Liver (tissue), 9 donors: ENCODE results near the gene AKT3. TPM values are rescaled to one million over a fixed set of nuclear protein-coding genes. Genes with fewer than 3 reads are reported as not detected.
A peak's percentile ranks its signal among the peaks of the same experiment; 100 is the strongest.

ENCODE experiments used
- DNase-seq: peaks from one replicate; pipeline ENCODE4 v3.0.0-alpha.2; 2017; ENCODE audit warnings: low spot score
- H3K27ac ChIP-seq, 2 donors: one replicate each; pipeline ENCODE4 v1.7.0; 2013; ENCODE audit warnings: inconsistent platforms in 2 of 2, low read length in 2 of 2, control low read depth in 1 of 2, low read depth in 1 of 2, mild to moderate bottlenecking in 1 of 2
- H3K27me3 ChIP-seq, 4 donors: one replicate each; pipeline versions ENCODE4 v1.6.1 to v1.7.0; 2013; ENCODE audit warnings: low read length in 3 of 4, inconsistent platforms in 1 of 4, mild to moderate bottlenecking in 1 of 4, moderate library complexity in 1 of 4; ENCODE audit not compliant: control insufficient read depth in 4 of 4, insufficient read depth in 4 of 4
- H3K36me3 ChIP-seq, 4 donors: one replicate each; pipeline versions ENCODE4 v1.6.1 to v1.7.0; 2013; ENCODE audit warnings: low read length in 3 of 4, mild to moderate bottlenecking in 3 of 4, low read depth in 1 of 4, moderate library complexity in 1 of 4; ENCODE audit not compliant: control insufficient read depth in 4 of 4, insufficient read depth in 3 of 4
- H3K4me1 ChIP-seq, 4 donors: one replicate each; pipeline versions ENCODE4 v1.6.1 to v1.7.0; 2013; ENCODE audit warnings: low read length in 3 of 4, mild to moderate bottlenecking in 3 of 4, moderate library complexity in 1 of 4; ENCODE audit not compliant: control insufficient read depth in 4 of 4, insufficient read depth in 4 of 4
- H3K4me3 ChIP-seq, 3 donors: one replicate each; pipeline versions ENCODE4 v1.6.1 to v1.7.0; 2013; ENCODE audit warnings: low read length in 3 of 3, control low read depth in 1 of 3, low read depth in 1 of 3, mild to moderate bottlenecking in 1 of 3
- H3K9ac ChIP-seq, 2 donors: one replicate each; pipeline ENCODE4 v1.7.0; 2013; ENCODE audit warnings: low read length in 2 of 2, mild to moderate bottlenecking in 2 of 2, moderate library complexity in 2 of 2, control low read depth in 1 of 2, low read depth in 1 of 2
- H3K9me3 ChIP-seq, 4 donors: one replicate each; pipeline versions ENCODE4 v1.6.1 to v1.7.0; 2013; ENCODE audit warnings: low read length in 3 of 4; ENCODE audit not compliant: control insufficient read depth in 4 of 4
- CTCF ChIP-seq: fragments of 150-350 bp; IDR thresholded peaks from 2 replicates; pipeline ENCODE4 v1.5.1; 2017; ENCODE audit warnings: improper control_type of control experiment, low read depth, low read length; ENCODE audit not compliant: missing input control
- EGR1 ChIP-seq, 2 donors: IDR thresholded peaks; 2 replicates each; pipeline ENCODE4 v1.6.1; 2016 to 2018; ENCODE audit warnings: antibody characterized with exemption in 2 of 2, low read depth in 2 of 2
- FOXA1 ChIP-seq: IDR thresholded peaks from 2 replicates; pipeline ENCODE4 v1.6.1; 2016; ENCODE audit warnings: antibody characterized with exemption
- GABPA ChIP-seq, 2 donors: IDR thresholded peaks in 1 of 2; conservative IDR thresholded peaks in 1 of 2; 2 replicates each; pipeline ENCODE4 v1.6.1; 2016; ENCODE audit warnings: antibody characterized with exemption in 2 of 2, mild to moderate bottlenecking in 1 of 2, moderate library complexity in 1 of 2
- HNF4A ChIP-seq, 2 donors: conservative IDR thresholded peaks; 2 replicates each; pipeline ENCODE4 v1.6.1; 2016; ENCODE audit warnings: antibody characterized with exemption in 2 of 2, mild to moderate bottlenecking in 2 of 2
- HNF4G ChIP-seq: IDR thresholded peaks from 2 replicates; pipeline ENCODE4 v1.6.1; 2016; ENCODE audit warnings: antibody characterized with exemption
- JUND ChIP-seq, 2 donors: IDR thresholded peaks; 2 replicates each; pipeline ENCODE4 v1.6.1; 2016; ENCODE audit warnings: antibody characterized with exemption in 2 of 2
- MAX ChIP-seq: IDR thresholded peaks from 2 replicates; pipeline ENCODE4 v1.6.1; 2016; ENCODE audit warnings: antibody characterized with exemption
- NR2F2 ChIP-seq: IDR thresholded peaks from 2 replicates; pipeline ENCODE4 v1.6.1; 2016; ENCODE audit warnings: antibody characterized with exemption
- RAD21 ChIP-seq, 2 donors: IDR thresholded peaks; 2 replicates each; pipeline ENCODE4 v1.6.1; 2016; ENCODE audit warnings: antibody characterized with exemption in 2 of 2, mild to moderate bottlenecking in 2 of 2
- REST ChIP-seq: IDR thresholded peaks from 2 replicates; pipeline ENCODE4 v1.6.1; 2016; ENCODE audit warnings: antibody characterized with exemption, mild to moderate bottlenecking
- RXRA ChIP-seq, 2 donors: IDR thresholded peaks; 2 replicates each; pipeline ENCODE4 v1.6.1; 2017 to 2018; ENCODE audit warnings: antibody characterized with exemption in 2 of 2, mild to moderate bottlenecking in 1 of 2
- SP1 ChIP-seq: IDR thresholded peaks from 2 replicates; pipeline ENCODE4 v1.6.1; 2018; ENCODE audit warnings: antibody characterized with exemption, mild to moderate bottlenecking
- TAF1 ChIP-seq: conservative IDR thresholded peaks from 2 replicates; pipeline ENCODE4 v1.6.1; 2016; ENCODE audit warnings: antibody characterized with exemption, mild to moderate bottlenecking
- YY1 ChIP-seq: IDR thresholded peaks from 2 replicates; pipeline ENCODE4 v1.6.1; 2016; ENCODE audit warnings: antibody characterized with exemption, mild to moderate bottlenecking
- WGBS: extraction: QIAGEN DNeasy Blood & Tissue Kit; methylation state at CpG from one replicate; pipeline ENCODE4 v1.1.7; 2013; 5-methylcytosine and 5-hydroxymethylcytosine counted together
- polyA plus RNA-seq, 2 donors: library from polyadenylated mRNA; stranded (reverse) in 1 of 2; unstranded in 1 of 2; fragments of 200-250 nt in 1 of 2; fragments of >200 nt in 1 of 2; fragmentation: Nextera tagmentation in 1 of 2; extraction: Ambion mirVana in 1 of 2; gene quantifications; one replicate each; pipeline versions ENCODE4 v1.2.1 to v1.2.3, GENCODE V29; 2013 to 2015
- total RNA-seq, 2 donors: library from RNA; depleted of rRNA; stranded (reverse); fragments of >200 nt; gene quantifications; one replicate each; pipeline ENCODE4 v1.2.3, GENCODE V29; 2014
- TF ChIP-seq, protein P1 (sequence below): IDR thresholded peaks from 2 replicates; pipeline ENCODE4 v1.6.1; 2016; ENCODE audit warnings: antibody characterized with exemption
- donor health status: healthy.
- donor health status: healthy.
- donor health status: healthy.
- donor health status: healthy.
- donor health status: healthy.

AKT3 gene
- total and polyA plus RNA-seq, 4 donors, result 1.7 to 7.6 (median 2.8) TPM

DNA sequence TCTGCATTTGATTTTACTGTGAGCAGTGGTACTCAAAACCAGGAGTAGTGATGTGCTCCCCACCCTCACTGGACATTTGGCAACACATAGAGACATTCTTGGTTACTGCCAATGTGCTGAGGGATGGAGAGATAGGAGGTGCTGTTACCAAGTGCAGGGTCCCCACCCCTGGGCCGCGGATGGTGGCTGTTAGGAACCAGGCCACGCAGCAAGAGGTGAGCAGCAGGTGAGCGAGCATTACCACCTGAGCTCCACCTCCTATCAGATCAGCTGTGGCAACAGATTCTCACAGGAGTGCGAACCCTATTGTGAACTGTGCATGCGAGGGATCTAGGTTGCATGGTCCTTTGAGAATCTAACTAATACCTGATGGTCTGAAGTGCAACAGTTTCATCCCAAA lies 95.7 kb downstream of the AKT3 start:
- H3K9ac ChIP-seq, result no peak overlapping the region
- TF ChIP-seq TAF1, result no peak
- TF ChIP-seq, protein P1, sequence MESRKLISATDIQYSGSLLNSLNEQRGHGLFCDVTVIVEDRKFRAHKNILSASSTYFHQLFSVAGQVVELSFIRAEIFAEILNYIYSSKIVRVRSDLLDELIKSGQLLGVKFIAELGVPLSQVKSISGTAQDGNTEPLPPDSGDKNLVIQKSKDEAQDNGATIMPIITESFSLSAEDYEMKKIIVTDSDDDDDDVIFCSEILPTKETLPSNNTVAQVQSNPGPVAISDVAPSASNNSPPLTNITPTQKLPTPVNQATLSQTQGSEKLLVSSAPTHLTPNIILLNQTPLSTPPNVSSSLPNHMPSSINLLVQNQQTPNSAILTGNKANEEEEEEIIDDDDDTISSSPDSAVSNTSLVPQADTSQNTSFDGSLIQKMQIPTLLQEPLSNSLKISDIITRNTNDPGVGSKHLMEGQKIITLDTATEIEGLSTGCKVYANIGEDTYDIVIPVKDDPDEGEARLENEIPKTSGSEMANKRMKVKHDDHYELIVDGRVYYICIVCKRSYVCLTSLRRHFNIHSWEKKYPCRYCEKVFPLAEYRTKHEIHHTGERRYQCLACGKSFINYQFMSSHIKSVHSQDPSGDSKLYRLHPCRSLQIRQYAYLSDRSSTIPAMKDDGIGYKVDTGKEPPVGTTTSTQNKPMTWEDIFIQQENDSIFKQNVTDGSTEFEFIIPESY, result no peak
- TF ChIP-seq HNF4A (conservative IDR thresholded peaks at IDR 0.05), result no peak
- no peak for TF ChIP-seq GABPA (IDR thresholded peaks at IDR 0.05 in 1 of 2, conservative IDR thresholded peaks at IDR 0.05 in 1 of 2)
- TF ChIP-seq HNF4G, result no peak
- no peak for TF ChIP-seq EGR1 (IDR thresholded peaks at IDR 0.05; ENCODE audit: low read depth in 2 of 2)
- no peak for TF ChIP-seq SP1
- TF ChIP-seq RAD21 (IDR thresholded peaks at IDR 0.05), result no peak
- TF ChIP-seq MAX, result no peak
- TF ChIP-seq YY1, result no peak
- no peaks in the 10 kb centered on the region for H3K4me1 ChIP-seq
- H3K9me3 ChIP-seq, result no peaks in the 10 kb centered on the region
- DNase-seq, result no peak
- WGBS, result 88% methylated on average over 6 of the region's 6 CpGs
- H3K27ac ChIP-seq, result no peak overlapping the region
- no peaks in the 10 kb centered on the region for H3K27me3 ChIP-seq
- no peaks in the 10 kb centered on the region for H3K36me3 ChIP-seq
- H3K4me3 ChIP-seq, result no peak overlapping the region

DNA sequence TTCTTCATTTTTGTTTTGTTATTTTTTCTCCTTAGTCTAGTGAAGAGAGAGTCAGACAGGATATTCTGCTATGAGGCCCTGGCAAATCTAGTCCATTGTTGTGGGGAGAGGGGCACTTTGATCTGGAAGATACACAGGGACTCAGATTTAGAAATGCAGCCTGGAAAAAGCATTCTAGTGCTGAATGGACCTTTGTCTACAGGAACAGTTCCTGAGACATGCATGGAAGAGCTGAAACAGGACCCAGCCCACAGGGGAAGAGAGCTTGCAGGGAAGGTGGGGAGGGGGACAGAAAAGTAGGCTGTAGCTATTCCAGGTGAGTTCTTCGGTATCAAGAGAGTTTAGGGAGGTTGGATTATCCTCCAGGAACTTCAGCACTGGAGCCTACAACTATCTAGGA lies 98.5 kb downstream of the AKT3 start:
- Histone ChIP-seq H3K4me3 (no peak overlapping the region), H3K27me3 (no peaks in the 10 kb centered on the region), H3K36me3 (no peaks in the 10 kb centered on the region), H3K9ac (no peak overlapping the region), H3K27ac (no peak overlapping the region), H3K9me3 (no peaks in the 10 kb centered on the region), H3K4me1 (peaks cover 0 to 6% (median 0%) of the 10 kb centered on the region in 4 donors)
- 96% methylated on average over 1 of the region's 1 CpG for WGBS
- peak; percentile 54 for TF ChIP-seq REST
- no peak for TF ChIP-seq RXRA (IDR thresholded peaks at IDR 0.05)
- no peak for DNase-seq

DNA sequence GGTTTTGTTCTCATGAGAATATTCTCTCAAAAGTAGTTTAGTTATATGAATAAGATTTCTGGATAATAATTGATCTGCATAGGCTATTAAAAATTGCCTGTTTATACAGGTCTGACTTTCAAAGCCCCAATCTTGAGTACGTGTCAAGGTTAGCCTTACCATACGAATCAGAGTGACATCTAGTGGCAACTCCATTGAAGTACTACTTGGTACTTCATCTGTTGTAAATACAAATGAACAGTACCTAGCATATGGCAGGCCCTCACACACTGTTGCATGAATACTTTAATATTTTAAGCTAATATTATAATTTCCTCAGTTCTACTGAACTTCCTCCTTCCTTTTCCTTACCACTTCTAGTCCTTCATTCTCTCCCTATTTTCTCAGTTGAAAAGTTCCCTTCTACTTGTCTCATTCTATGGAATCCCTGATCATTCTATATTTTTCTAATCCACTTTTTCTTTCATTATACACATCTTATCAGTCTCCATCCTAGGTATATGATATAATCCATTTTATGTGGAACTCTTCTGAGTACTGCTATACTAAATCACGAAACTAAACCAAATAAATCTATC lies 101.2 kb downstream of the AKT3 start:
- H3K27ac ChIP-seq, result no peak overlapping the region
- no peak for DNase-seq
- TF ChIP-seq TAF1, result no peak
- peak in 1 of 2 donors; percentile 26 for TF ChIP-seq HNF4A (conservative IDR thresholded peaks at IDR 0.05)
- TF ChIP-seq YY1, result no peak
- TF ChIP-seq, protein P1, result no peak
- TF ChIP-seq HNF4G, result no peak
- TF ChIP-seq GABPA (IDR thresholded peaks at IDR 0.05 in 1 of 2, conservative IDR thresholded peaks at IDR 0.05 in 1 of 2), result no peak
- no peak for TF ChIP-seq SP1
- no peak for TF ChIP-seq MAX
- TF ChIP-seq NR2F2, result no peak
- TF ChIP-seq FOXA1, result no peak
- peak; percentile 97 to 98 for TF ChIP-seq RAD21 (IDR thresholded peaks at IDR 0.05)
- peak in 1 of 2 donors; percentile 33 for TF ChIP-seq RXRA (IDR thresholded peaks at IDR 0.05)
- peak; percentile 83 for TF ChIP-seq CTCF
- no peak for TF ChIP-seq EGR1 (IDR thresholded peaks at IDR 0.05; ENCODE audit: low read depth in 2 of 2)
- no peak for TF ChIP-seq JUND (IDR thresholded peaks at IDR 0.05)

More for the DNA sequence above, 101.2 kb downstream of the AKT3 start:
- 31% methylated on average over 3 of the region's 3 CpGs for WGBS
- no peaks in the 10 kb centered on the region for H3K27me3 ChIP-seq
- no peaks in the 10 kb centered on the region for H3K36me3 ChIP-seq
- peaks cover 0 to 6% (median 0%) of the 10 kb centered on the region in 4 donors for H3K4me1 ChIP-seq
- no peaks in the 10 kb centered on the region for H3K9me3 ChIP-seq
- H3K4me3 ChIP-seq, result no peak overlapping the region
- H3K9ac ChIP-seq, result no peak overlapping the region
